Activated naive CD8-positive, alpha-beta T cell treated with anti-CD3 and anti-CD28 coated beads, Interleukin-2, amount 50 U/mL, for 16 hours (primary cell): Measurements from ENCODE around the gene MAPK11.

Experiments
- DNase-seq: peaks from one replicate; pipeline ENCODE4 v3.0.0-alpha.2; 2020; ENCODE audit warnings: low read depth, low spot score

MAPK11 gene

DNA sequence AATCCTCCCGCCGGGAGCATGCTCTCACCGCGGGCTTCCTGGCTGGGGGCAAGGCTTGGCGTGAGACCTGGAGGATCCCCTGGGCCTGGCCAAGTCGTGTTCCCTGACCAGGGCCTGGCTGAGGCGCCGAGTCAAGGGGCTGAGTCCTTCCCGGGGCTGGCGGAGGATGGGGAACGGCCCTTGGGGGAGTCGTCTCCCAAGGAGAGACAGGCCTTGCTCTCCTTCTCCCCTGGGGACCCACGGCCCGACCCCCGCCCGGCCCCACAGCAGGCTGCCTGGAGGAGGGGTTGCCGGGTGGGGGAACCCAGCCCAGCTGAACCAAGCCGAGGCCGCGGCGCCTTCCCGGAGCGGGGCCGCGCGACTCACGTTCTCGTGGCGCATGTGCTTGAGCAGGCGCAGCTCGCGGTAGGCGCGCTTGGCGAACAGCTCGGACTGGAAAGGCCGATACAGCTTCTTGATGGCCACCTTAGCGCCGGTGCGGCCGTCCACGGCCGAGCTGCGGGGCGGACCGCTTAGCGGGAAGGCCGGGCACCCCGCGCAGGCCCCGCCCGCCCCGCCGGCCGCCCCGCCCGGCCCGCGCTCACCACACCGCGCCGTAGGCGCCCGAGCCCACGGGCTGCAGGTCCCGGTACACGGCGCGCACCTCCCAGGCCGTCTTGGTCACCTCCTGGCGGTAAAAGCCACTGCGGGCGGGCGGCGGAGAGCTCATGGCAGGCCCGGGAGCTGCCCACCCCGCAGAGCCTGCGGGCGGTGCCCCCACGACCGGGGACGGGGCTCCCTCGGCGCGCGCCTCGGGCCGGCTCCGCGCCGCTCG, 9.2 kb downstream of the MAPK11 start:
- no peak for DNase-seq

GRCh38 chr22:50260434-50260800, 9.8 kb downstream of the MAPK11 start:
- no peak for DNase-seq

DNA sequence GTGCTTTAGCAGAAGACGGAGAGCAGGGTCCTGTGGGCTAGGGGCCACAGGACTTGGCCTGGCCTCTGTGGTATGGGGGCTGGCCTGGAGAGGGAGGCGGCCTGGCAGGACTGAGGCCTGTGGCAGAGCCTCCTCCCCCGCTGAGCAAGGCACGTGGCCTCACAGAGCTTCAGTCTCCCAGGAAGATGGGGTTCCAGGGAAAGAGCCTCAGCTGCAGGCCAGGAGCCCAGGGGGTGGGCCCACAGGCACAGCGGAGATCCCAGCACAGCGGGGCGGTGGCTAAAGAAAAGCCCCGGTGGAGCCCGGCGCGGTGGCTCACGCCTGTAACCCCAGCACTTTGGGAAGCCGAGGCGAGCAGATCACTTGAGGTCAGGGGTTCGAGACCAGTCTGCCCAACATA, 10.9 kb downstream of the MAPK11 start:
- no peak for DNase-seq

GRCh38 chr22:50258361-50259292, 11.6 kb downstream of the MAPK11 start:
- DNase-seq, result no peak

GRCh38 chr22:50257451-50258360, 12.5 kb downstream of the MAPK11 start:
- no peak for DNase-seq

GRCh38 chr22:50257041-50257440, 13.1 kb downstream of the MAPK11 start:
- DNase-seq, result no peak

DNA sequence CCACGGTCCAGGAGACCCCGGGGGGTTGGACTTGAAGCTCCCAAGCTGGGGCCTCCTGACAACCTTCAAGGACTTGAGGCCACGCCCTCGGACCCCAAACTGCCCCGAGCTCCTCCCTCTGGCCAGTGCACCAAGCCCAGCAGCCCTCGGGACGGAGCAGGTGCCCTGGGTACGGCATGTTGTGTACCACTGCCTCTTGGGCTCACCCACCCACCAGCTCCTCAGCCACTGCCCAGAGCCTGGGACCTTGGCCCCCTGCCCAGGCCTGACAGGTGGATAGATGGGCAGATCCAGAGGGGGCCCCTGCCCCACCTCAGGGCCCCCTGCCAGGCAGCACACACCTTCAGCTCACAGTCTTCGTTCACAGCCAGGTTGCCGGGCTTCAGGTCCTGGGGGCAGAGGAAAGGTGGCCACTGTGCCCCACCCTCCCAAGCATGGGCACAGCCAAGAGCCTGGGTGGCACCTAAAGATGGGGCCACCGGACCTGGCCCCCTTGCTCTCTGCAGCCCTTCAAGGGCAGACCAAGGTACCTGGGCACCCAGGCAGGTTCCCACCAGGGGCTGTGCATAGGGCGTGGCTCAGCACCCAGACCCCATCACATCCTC, 13.8 kb downstream of the MAPK11 start:
- DNase-seq, result no peak

GRCh38 chr22:50255607-50256006, 14.6 kb downstream of the MAPK11 start:
- DNase-seq, result no peak

- no peak for DNase-seq
Observed at GRCh38 chr22:50255099-50255498, 15.1 kb downstream of the MAPK11 start.

DNA sequence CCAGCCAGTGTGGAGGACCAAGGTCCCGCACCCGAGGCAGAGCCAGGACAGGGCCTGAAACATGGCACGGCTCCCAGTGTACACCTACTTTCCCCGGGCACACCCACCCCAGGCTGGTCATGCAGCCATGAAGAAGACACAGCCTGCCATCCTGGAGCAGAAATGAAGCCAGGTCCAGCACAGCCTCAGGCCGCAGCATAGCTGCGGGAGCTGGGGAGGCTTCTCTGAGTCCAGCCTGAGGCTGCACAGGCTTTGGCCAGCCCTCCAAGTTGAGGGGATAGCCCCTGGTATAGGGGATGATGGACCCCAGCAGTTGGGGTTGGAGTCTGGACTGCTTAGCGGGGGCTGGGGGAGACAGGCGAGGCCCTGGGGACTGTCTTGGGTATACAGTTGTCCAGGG, 16.2 kb downstream of the MAPK11 start:
- no peak for DNase-seq

DNA sequence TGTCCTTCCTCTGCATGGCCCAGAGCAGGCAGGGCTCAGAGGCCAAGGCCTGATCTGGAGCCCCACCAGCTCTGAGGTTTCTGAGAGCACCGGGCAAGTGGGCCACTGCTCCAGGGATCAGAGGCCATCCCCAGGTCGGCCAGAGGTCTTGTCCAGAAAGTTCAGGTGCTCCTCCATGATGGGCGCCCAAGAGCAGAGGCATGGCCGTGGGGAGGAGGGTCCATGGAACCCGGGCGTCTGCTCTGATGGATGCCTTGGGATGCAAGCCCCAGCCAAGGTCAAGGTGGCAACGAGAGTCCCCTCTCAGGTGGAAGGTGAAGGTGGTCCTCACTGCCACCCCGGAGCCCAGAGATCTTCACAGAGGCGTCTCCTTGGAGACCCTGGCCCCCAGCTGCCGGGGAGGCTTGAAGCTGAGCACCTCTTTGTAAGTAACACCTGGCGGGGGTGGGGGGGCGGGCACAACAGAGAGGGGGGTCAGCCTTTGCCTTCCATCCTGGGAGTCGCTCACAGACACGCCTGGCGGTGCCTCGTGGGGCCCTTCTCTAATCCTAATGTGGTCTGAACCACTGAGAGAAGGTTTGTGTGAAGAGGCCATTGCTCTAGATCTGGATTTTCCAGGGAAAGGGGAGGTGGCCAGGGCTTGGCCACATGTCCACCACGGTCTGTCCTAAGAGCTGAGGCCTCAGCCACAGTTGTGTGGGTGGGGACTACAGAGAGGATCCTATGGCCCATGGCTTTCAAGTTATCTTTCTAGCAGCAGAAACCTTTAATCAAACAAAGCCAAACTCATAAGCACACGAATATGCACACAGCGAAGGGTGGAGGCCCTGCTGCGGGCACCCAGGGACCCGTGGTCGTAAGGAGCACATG, 16.9 kb downstream of the MAPK11 start:
- no peak for DNase-seq

GRCh38 chr22:50252082-50253045, 17.8 kb downstream of the MAPK11 start:
- DNase-seq, result peak; percentile 44

- DNase-seq, result no peak
Observed at GRCh38 chr22:50251477-50252081, 18.6 kb downstream of the MAPK11 start.

DNA sequence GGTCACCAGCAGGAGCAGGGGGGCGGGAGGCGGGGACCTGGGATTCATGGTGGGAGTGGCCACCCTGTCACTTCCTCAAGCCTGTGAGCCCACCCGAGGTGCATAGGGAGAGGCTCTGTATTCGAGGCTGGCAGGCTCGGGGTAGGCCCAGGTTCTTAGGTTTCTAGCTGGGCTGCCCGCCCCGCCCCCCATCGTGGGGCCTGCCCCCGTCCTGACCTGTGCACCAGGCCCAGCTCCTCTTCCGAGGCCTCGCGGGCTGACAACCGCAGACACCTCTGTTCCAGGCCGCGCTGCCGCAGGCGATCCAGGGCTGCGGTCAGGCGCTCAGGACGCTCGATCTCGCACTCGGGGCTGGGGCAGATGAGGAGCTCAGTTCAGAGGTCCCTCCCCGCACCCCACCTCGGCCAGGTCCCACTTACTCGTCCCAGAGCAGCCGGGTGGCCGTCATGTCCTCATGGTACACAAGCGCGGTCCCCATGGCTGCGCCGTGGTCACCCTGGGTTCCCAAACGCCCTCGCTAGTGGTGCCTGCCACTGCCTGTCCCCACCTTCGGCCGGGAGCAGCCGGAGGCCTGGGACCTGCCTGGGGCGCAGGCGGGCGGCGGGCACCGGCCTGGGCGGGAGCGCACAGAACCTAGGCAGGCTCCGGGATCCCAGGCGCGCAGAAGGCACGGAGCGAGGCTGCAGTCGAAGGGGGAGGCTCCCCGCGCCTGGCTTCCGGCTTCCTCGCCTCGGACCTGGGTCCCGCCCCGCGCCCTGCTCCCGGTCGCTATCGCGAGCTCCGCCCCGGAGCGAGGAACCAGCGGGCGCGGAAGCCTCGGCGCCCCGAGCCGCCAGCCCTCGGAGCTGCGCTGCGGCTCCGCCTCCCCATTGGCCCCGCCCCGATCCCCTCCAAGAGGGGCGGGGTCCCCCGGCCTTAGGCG, 19.4 kb downstream of the MAPK11 start, which contains the start of gene HDAC10:
Gene HDAC10, minus strand, starts transcription at position 711 of the 922 bp plus-strand sequence. Its CDS starts 233 bp downstream, at position 478.
- peak; percentile 64 for DNase-seq

- DNase-seq, result no peak
Observed at GRCh38 chr22:50250249-50250554, 20.0 kb downstream of the MAPK11 start.

GRCh38 chr22:50249341-50250248, 20.6 kb downstream of the MAPK11 start:
- DNase-seq, result no peak
